HG02798 (cell line): ENCODE data around the gene DCAF4.
"Not testable (repeated sequence)": the region's sequence is repeated elsewhere in the genome, so short reads cannot be mapped to it uniquely, and the experiment has no call there.

Experiments
- ATAC-seq: cut with Tn5 transposase; IDR thresholded peaks from one replicate; pipeline ENCODE4 v1.9.1; 2021; ENCODE audit warnings: mild to moderate bottlenecking; ENCODE audit not compliant: unreplicated experiment, poor library complexity

Gene DCAF4

DNA sequence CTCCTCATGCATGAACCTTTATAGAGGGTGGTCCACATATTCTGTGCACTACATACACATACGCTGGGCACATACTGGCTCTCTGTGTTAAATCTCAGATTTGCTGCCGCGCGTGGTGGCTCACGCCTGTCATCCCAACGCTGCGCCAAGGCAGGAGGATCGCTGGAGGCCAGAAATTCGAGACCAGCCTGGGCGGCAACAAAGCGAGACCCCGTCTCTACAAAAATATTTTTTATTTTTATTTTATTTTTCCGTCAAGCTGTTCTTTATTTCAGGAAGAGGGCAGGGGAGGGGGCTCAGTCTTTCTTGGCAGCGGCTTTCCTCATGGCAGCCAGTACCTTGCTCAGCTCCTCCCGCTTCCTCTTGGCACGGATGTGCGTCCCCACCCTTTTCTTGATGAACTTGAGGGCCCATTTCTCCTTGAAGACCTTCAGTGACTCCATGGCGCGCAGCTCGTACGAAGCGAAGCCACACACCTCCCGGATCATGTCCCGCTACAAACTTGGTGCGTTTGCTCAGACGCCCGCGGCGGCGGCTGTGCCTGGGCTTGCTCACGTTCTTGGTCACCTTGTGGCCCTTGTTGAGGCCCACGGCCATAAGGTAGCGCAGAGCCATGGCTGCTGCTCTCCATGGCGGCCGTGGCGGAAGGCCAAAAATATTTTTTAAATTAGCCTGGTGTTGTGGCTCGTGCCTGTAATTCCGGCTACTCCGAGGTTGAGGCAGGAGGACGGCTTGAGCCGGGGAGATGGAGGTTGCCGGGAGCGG lies 3.2 kb downstream of the DCAF4 start:
- no peak for ATAC-seq

DNA sequence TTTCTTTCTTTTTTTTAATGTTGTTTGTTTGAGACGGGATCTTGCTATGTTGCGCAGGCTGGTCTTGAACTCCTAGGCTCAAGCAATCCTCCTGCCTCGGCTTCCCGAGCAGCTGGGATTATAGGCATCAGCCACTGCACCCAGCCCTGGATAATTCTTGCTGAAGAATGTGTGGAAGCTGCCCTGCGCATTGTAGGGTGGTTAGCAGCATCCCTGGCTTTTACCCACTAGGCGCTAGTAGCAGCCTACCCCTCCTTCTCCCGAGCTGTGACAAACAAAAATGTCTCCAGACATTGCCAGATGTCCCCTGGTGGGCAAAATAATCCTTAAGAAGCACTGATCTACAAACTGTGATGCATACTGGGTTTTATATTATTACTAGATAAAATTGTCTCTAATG lies 6.6 kb downstream of the DCAF4 start:
- ATAC-seq, result no peak

DNA sequence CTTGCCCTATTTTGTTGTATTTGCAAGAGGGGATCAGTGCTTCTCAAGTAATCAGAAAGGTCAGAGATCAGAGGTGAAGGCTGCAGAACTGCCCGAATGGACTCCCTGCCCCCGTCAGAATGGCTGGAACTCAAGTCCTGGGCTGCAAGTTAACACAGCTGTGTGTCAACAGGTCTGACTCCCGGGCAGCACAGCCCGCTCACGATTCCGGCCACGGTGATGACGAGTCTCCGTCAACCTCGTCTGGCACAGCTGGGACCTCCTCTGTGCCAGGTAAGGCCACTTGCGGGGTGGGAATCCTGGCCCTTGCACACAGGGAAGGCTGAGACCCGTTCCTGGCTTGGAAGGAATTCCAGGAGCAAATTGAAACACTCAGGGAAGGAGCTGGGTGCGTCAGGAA lies 13.4 kb downstream of the DCAF4 start:
- no peak for ATAC-seq

- no peak for ATAC-seq
These were observed 15.2 kb downstream of the DCAF4 start for GRCh38 chr14:72941286-72941985.

DNA sequence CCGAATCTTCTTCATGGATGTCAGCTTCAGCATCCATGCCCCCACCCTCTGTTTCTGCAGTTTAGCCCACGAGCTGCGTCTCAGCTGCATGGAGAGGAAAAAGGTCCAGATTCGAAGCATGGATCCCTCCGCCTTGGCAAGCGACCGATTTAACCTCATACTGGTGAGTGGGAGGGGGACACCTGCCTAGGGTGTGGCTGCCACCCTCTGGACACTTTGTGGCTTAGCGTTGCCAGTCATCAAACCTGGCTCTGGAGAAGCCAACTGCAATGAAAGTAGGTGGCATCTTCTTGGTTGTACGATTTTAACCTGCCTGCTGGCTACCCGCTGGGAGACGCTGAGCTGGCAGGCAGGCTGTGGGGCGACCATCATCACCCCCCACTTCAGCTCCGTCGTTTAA lies 16.7 kb downstream of the DCAF4 start:
- no peak for ATAC-seq

DNA sequence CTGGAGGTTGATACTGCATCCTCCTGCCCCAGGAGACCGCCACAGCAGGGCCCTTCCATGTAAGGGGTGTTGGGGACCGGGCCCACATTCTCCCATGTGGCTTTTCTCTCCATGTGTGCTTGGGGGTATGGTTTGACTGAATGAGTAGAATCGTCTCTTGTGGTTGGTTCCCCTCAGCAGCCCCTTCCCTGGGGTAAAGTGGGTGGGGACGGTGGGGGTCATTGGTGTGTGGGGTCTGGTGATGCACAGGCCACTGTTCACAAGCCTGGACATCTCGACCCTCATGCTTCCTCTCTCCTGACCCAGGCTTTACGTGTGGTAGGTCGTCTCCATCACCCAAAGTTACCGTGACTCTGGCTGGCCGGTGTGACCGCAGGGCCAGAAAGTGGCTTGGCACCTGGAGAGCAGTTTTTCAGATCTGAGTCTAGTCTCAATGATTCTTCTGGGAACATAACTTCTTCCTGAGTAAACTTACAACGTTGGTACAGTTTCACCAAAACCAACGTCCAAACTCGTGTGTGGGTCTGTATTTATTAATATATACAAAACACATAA lies 17.7 kb downstream of the DCAF4 start:
- no peak for ATAC-seq

DNA sequence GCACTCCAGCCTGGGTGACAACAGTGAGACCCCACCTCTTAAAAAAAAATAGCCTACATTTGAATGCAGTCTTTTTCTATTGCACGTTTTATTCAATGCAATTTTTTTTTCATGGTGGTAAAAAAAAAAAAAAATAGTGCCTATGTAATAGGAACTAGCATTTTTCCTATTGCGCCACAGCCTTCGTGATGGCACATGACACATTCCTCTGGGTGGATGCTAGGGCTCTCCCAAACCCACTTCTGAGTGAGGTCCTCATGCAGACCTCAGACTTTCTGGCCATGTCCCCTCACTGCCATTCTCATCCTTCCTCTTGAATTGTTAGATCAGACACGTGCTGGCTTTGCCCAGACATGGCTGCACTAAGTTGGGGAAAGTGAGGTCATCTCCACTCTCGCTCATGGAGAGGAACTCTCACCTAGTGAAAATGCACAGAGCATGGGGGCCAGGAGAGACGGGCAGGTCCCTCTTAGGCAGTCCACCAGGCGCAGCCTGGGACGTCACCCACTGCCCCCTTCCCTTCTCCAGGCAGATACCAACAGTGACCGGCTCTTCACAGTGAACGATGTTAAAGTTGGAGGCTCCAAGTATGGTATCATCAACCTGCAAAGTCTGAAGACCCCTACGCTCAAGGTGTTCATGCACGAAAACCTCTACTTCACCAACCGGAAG lies 19.2 kb downstream of the DCAF4 start:
- no peak for ATAC-seq

GRCh38 chr14:72946491-72946890 lies 20.2 kb downstream of the DCAF4 start:
- ATAC-seq, result no peak

DNA sequence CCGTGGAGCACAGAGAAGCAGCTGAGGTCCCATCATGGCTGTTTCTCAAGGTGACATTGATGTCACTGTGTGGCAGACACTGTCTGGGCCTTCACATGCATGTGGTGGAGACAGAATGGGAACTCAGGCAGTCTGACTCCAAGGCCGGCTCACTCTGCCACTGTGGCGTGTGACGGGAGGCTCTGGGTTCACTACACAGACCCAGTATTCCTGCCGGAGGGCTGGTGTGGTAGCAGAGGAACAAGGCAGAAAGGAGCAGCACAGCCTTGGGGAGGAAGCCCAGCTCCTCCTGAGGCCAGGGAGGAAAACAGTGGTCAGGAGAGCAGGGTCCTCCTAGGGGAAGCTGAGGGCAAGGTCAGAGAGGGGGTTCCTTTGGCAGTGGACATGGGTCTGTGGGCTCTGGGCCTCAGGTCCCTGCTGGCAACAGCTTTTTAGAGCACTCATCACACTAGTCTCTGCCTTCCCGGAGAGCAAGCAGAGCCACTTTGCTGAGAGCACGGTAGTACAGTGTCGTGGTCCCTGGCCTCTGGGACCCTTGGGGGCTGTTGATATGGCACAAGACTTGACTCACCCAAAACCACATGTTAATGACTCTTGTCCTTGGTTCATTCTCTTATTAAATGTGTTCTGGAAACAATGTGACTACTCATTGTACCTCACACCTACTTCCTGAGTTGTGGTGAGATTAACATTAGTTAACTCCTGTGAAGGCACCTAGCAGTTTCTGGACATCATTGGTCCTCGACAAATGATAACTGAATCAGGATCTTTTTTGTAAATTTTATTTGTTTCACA lies 21.3 kb downstream of the DCAF4 start:
- ATAC-seq, result no peak

DNA sequence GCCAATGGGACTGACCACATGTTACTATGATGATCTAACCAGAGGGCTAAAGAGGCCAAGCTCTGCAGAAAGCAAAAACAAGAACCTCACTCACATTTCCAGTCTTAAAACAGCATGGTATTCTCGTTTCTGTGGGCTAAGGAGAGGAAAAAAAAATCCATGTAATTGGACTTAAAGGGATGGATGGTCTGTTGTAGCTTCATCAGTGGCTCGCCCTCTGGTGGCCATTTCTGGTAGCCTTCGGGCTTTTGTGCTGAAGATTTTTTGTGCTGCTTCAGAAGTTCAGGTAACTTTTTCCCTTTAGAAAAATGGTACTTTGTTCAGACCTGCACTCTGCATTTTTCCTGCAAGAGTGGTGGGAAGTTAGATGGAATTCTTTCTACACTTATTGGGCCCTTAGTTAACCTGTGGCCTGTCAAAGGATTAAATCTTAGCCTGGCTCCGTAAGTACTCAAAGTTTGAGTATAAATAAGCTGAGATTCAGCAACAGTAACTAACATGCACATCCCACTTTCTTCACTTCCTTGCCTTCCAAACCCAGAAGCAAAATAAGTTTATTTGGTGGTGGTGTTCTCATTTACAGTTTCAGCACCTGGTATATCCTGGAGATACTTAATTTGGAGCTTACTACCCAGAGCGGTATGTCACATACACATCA lies 22.3 kb downstream of the DCAF4 start:
- ATAC-seq, result no peak

DNA sequence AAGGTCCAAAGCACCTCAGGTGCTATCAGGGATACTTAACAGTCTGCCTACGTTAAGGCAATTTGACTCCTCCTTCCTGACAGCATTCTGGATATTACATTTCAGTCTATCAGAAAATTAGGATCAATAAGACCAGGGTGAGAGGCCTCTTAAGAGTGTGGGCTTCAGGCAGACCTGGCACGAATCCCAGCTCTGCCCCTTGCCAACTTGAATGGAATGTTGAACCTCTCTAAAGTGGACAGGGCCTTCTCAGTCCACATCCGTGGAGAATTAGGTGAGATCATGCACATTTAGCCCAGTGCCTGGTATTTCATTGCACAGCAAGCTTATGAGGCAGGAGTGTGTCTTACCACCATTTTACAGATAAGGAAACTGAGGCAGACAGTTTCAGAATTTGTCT lies 25.9 kb downstream of the DCAF4 start:
- no peak for ATAC-seq

DNA sequence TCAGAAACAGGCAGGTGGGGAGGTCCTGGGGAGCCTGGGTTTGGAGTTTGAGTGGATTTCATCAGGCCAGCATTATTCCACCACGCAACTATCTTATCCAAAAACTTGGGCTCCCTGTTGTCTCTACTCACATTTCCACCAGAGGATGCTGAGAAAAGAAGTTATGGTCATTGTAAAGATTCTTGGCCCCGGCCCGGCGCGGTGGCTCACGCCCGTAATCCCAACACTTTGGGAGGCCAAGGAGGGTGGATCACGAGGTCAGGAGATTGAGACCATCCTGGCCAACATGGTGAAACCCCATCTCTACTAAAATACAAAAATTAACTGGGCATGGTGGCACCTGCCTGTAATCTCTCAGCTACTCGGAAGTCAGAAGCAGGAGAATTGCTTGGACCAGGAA lies 30.5 kb downstream of the DCAF4 start:
- not testable (repeated sequence) for ATAC-seq

- no peak for ATAC-seq
These were observed 30.9 kb downstream of the DCAF4 start for GRCh38 chr14:72957213-72957612.

DNA sequence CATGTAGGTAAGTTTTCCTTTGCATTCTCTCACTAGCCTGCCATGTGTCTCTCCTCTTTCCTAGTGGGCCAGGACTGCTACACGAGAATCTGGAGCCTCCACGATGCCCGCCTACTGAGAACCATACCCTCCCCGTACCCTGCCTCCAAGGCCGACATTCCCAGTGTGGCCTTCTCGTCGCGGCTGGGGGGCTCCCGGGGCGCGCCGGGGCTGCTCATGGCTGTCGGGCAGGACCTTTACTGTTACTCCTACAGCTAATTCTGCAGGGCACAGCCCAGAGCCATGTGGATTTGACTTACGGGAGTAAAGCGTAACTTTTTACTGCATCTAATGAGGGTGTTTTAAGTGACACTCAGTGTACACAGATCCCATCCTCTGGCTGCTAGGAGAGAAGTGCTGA lies 32.3 kb downstream of the DCAF4 start:
- no peak for ATAC-seq

- not testable (repeated sequence) for ATAC-seq
These were observed 34.8 kb downstream of the DCAF4 start for GRCh38 chr14:72961016-72961415.

DNA sequence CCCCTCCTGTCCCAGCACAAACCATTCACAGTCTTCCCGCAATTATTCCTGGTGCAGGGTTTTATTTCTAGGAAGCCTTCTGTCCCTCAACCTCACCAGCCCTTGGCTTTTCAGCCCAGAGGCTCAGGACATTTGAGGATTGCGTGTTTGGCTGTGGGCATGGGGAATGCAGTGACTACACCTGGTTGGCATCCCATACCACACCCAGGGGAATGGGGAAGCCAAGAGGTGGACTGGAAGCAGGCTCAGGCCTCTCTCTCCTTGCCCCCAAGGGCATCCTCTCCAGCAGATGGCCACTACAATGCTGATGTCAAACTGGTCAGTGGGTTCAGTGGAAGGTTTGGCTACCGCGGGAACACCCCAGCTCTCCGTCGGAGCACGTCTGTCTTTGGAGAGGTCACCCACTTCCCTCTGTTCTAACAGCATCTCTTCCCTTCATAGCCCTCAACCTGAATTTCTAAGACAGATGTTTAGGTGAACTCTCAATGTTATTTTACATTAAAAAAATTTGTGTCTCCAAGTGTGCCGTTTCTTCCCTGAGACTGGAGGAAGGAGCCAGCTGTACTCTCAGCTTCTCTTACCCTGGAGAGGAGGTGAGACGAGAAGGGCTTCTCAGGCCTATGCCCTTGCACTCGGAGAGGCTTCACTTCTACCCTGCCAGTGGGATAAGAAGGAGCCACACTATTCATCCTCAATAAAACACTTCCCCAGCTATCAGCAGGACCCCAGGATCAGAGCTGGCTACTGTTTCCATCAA lies 35.5 kb downstream of the DCAF4 start:
- no peak for ATAC-seq

DNA sequence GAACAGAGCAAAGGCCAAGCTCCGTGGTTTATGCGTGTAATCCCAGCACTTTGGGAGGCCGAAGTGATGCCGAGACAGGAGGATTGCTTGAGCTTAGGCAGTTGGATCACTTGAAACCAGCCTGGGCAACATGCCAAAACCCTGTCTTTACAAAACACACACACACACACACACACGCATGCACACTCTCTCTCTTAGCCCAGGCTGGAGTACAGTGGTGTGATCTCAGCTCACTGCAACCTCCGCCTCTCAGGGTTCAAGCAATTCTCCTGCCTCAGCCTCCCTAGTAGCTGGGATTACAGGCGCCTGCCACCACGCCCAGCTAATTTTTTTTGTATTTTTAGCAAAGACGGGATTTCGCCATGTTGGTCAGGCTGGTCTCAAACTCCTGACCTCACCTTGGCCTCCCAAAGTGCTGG lies 36.1 kb downstream of the DCAF4 start:
- ATAC-seq, result not testable (repeated sequence)

DNA sequence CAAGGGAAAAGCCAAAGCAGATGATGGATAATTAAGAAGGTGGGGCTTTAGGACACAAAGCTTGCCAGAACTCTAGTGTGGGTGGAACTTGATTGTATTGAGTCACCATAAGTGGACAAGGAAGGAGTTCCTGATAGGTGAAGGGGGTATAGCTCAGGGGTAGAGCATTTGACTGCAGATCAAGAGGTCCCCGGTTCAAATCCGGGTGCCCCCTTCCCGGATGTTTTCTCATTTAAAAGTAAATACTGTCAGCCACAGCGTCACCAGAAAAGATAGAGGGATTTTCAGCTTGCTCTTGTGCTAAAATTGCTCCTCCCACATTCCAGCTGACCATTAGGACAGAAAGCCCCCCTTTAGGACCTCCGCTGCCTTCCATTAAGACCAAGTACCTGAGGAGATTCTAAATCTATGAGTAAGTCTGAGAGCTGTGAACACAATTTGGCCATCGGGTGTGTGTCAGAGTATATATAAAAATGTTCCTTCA lies 36.6 kb downstream of the DCAF4 start:
- no peak for ATAC-seq

GRCh38 chr14:72965249-72965648 lies 39.0 kb downstream of the DCAF4 start:
- no peak for ATAC-seq
